ENCODE measurements around the gene WDFY3.
A peak's percentile ranks its signal among the peaks of the same experiment; 100 is the strongest.

WDFY3 gene

DNA sequence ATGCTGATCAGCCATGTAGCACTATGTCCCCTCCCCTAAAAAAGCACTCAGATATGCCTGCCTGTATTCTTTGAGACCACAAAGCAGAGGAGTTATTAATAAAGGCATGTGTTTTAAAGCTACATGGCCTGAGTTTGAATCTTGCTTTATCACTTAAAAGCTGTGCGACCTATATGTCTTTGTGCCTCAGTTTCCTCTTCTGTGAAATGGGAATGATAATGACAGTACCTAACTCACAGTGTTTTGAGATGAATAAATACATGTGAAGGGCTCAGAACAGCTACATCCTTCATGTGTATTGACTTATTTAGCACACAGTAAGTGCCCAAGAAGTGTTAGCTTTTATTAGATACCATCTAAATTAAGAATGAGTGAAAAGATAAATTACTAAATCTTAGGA is 180.0 kb downstream of the WDFY3 start:
- no peak for TF ChIP-seq Cebpa-rat (IDR thresholded peaks at IDR 0.05)
- Histone ChIP-seq H3K4me2 (no peak overlapping the region), H3K27ac (no peak overlapping the region), H3K27me3 (no peaks in the 10 kb centered on the region), H3K9me3 (no peaks in the 10 kb centered on the region), H4K20me1 (no peaks in the 10 kb centered on the region), H3K36me3 (peaks cover 66% of the 10 kb centered on the region), H3K4me3 (no peak overlapping the region), H3K9ac (no peak overlapping the region), H3K4me1 (no peaks in the 10 kb centered on the region)

DNA sequence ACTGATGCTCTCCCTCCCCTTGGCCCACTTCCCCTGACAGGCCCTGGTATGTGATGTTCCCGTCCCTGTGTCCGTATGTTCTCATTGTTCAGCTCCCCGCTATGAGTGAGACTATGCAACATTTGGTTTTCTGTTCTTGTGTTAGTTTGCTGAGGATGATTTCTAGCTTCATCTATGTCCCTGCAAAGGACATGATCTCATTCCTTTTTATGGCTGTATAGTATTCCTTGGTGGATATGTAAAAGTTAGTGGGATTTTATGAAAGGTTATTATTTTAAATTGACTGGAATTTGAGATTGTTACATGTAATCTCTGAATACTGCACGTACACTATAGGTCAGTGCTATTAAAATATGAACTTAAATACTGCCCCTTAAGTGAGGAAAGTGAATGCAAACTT is 184.0 kb downstream of the WDFY3 start:
- peaks cover 59% of the 10 kb centered on the region for H3K36me3 ChIP-seq

DNA sequence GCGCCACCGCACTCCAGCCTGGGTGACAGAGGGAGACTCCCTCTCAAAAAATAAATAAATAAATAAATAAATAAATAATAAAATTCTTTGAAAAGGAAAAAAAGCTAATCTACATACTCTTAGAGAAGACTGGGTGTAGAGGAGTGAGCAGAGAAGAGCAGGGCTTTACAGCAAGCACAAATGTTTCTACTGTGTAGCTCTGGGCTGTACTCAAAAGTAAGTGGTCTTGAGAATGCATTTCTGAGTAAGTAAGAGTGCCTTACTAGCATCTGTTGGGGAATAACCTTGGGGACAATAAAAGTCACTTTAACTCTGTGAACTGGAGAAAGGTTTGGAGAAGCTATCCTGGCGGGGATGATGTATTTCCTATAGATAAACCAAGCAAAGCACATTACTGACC is 185.8 kb downstream of the WDFY3 start:
- TF ChIP-seq Cebpa-rat (IDR thresholded peaks at IDR 0.05): no peak
- Histone ChIP-seq H3K36me3 (peaks cover 50% of the 10 kb centered on the region), H4K20me1 (no peaks in the 10 kb centered on the region), H3K27ac (no peak overlapping the region), H3K4me2 (no peak overlapping the region), H3K9ac (no peak overlapping the region), H3K27me3 (no peaks in the 10 kb centered on the region), H3K4me3 (no peak overlapping the region), H3K9me3 (no peaks in the 10 kb centered on the region), H3K4me1 (no peaks in the 10 kb centered on the region)

More for the DNA sequence above, 184.0 kb downstream of the WDFY3 start:
- Histone ChIP-seq H3K27me3 (no peaks in the 10 kb centered on the region), H3K4me3 (no peak overlapping the region), H3K27ac (no peak overlapping the region), H4K20me1 (no peaks in the 10 kb centered on the region), H3K4me1 (no peaks in the 10 kb centered on the region), H3K9me3 (no peaks in the 10 kb centered on the region), H3K4me2 (no peak overlapping the region), H3K9ac (no peak overlapping the region)
- no peak for TF ChIP-seq Cebpa-rat (IDR thresholded peaks at IDR 0.05)

DNA sequence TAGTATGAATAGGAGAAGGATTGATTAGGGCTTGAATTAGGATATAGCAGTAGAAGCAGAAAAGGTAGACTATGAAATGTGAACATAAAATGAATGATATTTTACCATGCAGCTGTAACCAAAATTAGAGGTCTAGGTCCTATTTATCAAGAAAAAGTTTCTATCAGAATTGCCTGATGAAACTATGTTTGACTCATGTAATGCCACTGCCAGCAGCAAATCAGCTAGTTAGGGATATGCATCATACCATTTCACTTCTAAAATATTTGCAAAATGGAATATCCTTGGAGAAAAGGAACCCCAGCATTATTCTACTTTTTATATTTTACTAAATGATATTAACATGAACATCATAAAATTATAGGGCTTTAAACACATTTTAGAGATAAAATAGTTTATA is 188.4 kb downstream of the WDFY3 start:
- H3K4me1 ChIP-seq: no peaks in the 10 kb centered on the region
- no peak overlapping the region for H3K9ac ChIP-seq
- no peak overlapping the region for H3K27ac ChIP-seq
- TF ChIP-seq Cebpa-rat (IDR thresholded peaks at IDR 0.05): no peak
- H3K36me3 ChIP-seq: peaks cover 41% of the 10 kb centered on the region
- H3K4me2 ChIP-seq: no peak overlapping the region
- no peaks in the 10 kb centered on the region for H4K20me1 ChIP-seq
- no peaks in the 10 kb centered on the region for H3K27me3 ChIP-seq
- no peak overlapping the region for H3K4me3 ChIP-seq
- no peaks in the 10 kb centered on the region for H3K9me3 ChIP-seq

DNA sequence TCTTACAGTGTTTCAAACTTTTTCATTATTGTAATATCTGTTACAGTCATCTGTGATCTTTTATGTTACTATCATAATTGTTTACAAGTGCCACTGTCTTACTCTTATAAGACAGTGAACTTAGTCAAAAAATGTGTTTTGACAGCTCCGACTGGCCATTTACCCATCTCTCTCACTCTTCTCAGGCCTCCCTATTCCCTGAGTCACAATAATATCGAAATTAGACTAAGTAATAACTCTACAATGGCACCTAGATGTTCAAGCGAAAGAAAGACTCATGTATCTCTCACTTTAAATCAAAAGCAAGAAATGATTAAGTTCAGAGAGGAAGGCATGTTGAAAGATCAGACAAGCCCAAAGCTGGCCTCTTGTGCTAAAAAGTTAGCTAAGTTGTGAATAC is 199.3 kb downstream of the WDFY3 start:
- H3K9ac ChIP-seq: no peak overlapping the region
- H3K9me3 ChIP-seq: no peaks in the 10 kb centered on the region

DNA sequence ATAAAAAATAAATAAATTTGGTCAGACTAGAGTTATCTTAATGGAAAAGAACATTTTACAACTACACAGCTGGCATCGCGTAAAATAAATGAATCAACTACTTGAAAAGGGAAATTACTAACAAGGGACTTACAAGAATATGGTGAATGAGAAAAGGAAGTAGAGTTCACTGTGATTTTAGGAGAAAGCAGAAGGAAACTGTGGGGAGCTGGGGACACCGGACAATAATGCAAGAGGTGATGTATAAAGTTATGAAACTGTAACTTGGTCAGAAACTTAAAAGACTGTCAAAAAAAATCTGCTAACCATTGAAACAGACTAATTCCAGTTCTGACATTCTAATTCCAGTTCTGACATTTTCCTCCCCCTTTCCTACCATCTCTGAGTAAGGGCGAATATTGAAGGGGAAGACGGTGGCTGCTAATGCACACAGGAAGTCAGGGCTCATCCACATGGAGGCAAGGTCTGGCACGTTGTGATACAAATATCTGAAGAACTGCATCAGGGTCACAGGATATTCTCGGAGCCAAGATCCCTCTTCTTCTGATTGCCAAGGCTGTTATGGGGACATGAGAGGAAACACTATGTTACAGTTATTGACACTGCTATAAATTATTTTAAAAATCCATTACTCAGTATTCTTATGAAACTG is 213.0 kb downstream of the WDFY3 start:
- Histone ChIP-seq H3K4me3 (no peak overlapping the region), H3K4me2 (no peak overlapping the region), H3K27ac (no peak overlapping the region), H3K9me3 (no peaks in the 10 kb centered on the region), H3K36me3 (peaks cover 43% of the 10 kb centered on the region), H3K9ac (no peak overlapping the region), H3K4me1 (no peaks in the 10 kb centered on the region), H4K20me1 (no peaks in the 10 kb centered on the region), H3K27me3 (no peaks in the 10 kb centered on the region)
- no peak for TF ChIP-seq Cebpa-rat (IDR thresholded peaks at IDR 0.05)

More for the DNA sequence above, 199.3 kb downstream of the WDFY3 start:
- no peak overlapping the region for H3K4me3 ChIP-seq
- no peaks in the 10 kb centered on the region for H3K27me3 ChIP-seq
- no peaks in the 10 kb centered on the region for H4K20me1 ChIP-seq
- no peaks in the 10 kb centered on the region for H3K4me1 ChIP-seq
- peaks cover 8% of the 10 kb centered on the region; the same call in 1 of the 2 replicates for H3K36me3 ChIP-seq
- no peak for TF ChIP-seq Cebpa-rat (IDR thresholded peaks at IDR 0.05)
- H3K4me2 ChIP-seq: no peak overlapping the region
- no peak overlapping the region for H3K27ac ChIP-seq

DNA sequence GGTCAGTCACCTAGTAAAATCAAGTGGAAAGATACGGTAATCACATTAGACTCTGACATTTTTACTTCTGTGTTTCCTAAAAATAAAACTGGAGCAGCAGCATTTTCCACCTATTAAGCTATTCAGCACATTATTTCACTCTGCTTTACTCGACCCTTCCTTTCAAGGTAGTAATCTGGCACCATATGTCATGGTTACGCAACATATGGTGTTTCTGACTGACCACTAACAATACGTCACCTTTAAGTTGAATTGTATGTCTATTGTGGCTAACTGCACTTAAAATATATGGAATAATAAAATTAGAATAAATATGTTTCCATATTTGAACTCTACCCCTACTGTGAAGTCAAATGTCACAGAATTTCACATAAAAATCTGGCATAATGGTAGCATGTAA is 214.8 kb downstream of the WDFY3 start:
- Histone ChIP-seq H4K20me1 (no peaks in the 10 kb centered on the region), H3K4me1 (no peaks in the 10 kb centered on the region), H3K4me2 (no peak overlapping the region), H3K9me3 (no peaks in the 10 kb centered on the region), H3K4me3 (no peak overlapping the region), H3K36me3 (peaks cover 56% of the 10 kb centered on the region), H3K9ac (no peak overlapping the region), H3K27ac (no peak overlapping the region), H3K27me3 (no peaks in the 10 kb centered on the region)
- peak; percentile 22; the same call in 1 of the 2 replicates for TF ChIP-seq Cebpa-rat (IDR thresholded peaks at IDR 0.05)

DNA sequence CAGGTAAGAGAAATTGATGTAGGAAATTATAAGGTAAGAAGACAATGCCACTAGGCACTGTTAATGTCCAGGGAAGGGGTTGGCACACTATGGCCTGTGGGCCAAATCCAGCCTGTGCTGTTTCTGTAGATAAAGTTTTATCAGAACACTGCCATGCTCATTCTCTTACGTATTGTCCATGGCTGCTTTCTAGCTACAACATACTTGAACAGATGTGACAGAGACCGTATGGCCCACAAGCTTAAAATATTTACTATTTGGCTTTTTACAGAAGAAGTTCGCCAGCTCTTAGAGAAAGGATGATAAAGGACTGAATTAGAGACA is 215.6 kb downstream of the WDFY3 start:
- no peak for TF ChIP-seq Cebpa-rat (IDR thresholded peaks at IDR 0.05)
- no peak overlapping the region for H3K4me2 ChIP-seq
- no peaks in the 10 kb centered on the region for H3K9me3 ChIP-seq
- no peaks in the 10 kb centered on the region for H3K4me1 ChIP-seq
- no peak overlapping the region for H3K4me3 ChIP-seq
- peaks cover 55% of the 10 kb centered on the region for H3K36me3 ChIP-seq
- H3K9ac ChIP-seq: no peak overlapping the region
- no peak overlapping the region for H3K27ac ChIP-seq
- H3K27me3 ChIP-seq: no peaks in the 10 kb centered on the region
- no peaks in the 10 kb centered on the region for H4K20me1 ChIP-seq

DNA sequence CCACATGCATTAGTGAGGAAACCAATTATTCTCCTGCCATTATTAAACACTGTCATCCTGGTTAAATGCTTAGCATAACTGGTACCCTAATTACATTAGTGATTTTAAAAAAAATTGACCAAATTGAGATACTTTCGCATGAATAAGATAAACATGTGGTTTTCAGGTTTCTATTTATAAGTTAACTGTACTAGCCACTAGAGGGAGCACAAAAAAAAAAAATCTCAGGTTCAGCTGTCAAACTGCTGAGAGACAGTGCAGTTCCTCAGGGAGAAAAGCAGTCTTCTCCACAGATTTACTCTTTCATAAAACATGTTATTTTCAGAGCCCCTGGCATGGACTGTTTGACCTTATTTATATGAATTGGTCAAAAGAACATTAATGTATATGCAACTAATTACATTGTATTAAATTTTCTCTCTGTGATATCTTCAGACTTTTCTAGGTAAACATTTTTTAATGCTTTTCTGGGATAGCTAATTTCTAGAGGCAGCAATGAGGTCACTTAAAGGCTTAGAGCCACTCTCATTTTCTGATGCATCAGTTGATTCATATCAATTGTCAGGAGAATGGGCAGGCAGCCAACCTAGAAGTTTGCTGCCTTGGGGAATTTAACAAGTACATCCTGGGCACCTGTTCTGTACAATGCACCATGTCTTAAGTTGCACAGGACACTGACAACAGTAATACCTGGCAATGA is 216.1 kb downstream of the WDFY3 start:
- TF ChIP-seq Cebpa-rat (IDR thresholded peaks at IDR 0.05): no peak
- Histone ChIP-seq H3K27ac (no peak overlapping the region), H3K4me3 (no peak overlapping the region), H3K9me3 (no peaks in the 10 kb centered on the region), H3K4me1 (no peaks in the 10 kb centered on the region), H3K27me3 (no peaks in the 10 kb centered on the region), H4K20me1 (no peaks in the 10 kb centered on the region), H3K9ac (no peak overlapping the region), H3K36me3 (peaks cover 55% of the 10 kb centered on the region), H3K4me2 (no peak overlapping the region)

DNA sequence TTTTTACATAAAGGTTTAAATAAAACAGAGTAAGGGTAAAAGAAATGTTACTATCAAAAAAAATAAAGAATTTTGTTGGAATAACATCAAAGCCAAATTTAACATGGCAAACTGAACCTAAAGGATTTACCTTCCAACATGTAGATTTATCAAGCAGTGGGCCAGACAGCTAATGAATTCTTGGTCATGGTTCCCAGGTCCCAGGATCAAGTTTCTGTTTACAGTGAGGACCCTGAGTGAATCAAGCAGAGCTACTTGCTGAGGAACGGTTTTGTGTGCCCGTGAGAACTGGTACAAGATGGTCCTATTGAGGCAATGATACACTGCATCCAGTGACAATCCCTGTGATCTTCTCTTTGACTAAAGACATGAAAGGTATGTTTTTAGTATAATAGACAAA is 226.4 kb downstream of the WDFY3 start:
- TF ChIP-seq Cebpa-rat (IDR thresholded peaks at IDR 0.05): no peak

More for the DNA sequence above, 226.4 kb downstream of the WDFY3 start:
- peaks cover 49% of the 10 kb centered on the region for H3K36me3 ChIP-seq
- no peak overlapping the region for H3K4me2 ChIP-seq
- H3K9ac ChIP-seq: no peak overlapping the region
- no peak overlapping the region for H3K27ac ChIP-seq
- H3K27me3 ChIP-seq: no peaks in the 10 kb centered on the region
- H3K4me1 ChIP-seq: no peaks in the 10 kb centered on the region
- H3K4me3 ChIP-seq: no peak overlapping the region
- no peaks in the 10 kb centered on the region for H3K9me3 ChIP-seq
- no peaks in the 10 kb centered on the region for H4K20me1 ChIP-seq

Data from BLaER1 (cell line).